OCI-LY7 (cell line): ENCODE results near the gene DOK7.

ENCODE experiments used
- CTCF ChIP-seq: fragments of 200-600 bp; sonication (generic); conservative IDR thresholded peaks from 2 replicates; pipeline ENCODE4 v1.5.1; 2014; ENCODE audit warnings: mild to moderate bottlenecking, antibody characterized with exemption, low read length, moderate library complexity, mixed read lengths
- EZH2phosphoT487 ChIP-seq: fragments of 200-600 bp; sonication (generic); IDR thresholded peaks from 2 replicates; pipeline ENCODE4 v1.6.1; 2018; ENCODE audit warnings: low read depth, borderline replicate concordance, mild to moderate bottlenecking, mixed run types, antibody characterized with exemption, low read length, moderate library complexity, mixed read lengths

GRCh38 chr4:3511187-3511586 is 48.1 kb downstream of the DOK7 start:
- no peak for TF ChIP-seq EZH2phosphoT487
- no peak for TF ChIP-seq CTCF
